Endothelial cell of umbilical vein (primary cell): ENCODE data around the gene EYS. TPM values are rescaled to one million over a fixed set of nuclear protein-coding genes. Genes with fewer than 3 reads are reported as not detected.

Experiments used
- BruUV-seq: library from RNA; stranded (reverse); fragments of 400-500 nt; replicated peaks from 2 replicates; lab custom pipeline; 2021; lab: Mats Ljungman, UMichigan
- CTCF ChIA-PET: fragments of 300-600, 350-600 bp; sonication (Branson Sonifier 250); formaldehyde crosslinking; loops from one replicate; lab custom pipeline; 2021; ENCODE audit warnings: antibody characterized with exemption, inconsistent platforms; lab: Charles Lee
- POLR2A ChIA-PET: fragments of 300-600, 350-600 bp; sonication (Branson Sonifier 250); formaldehyde crosslinking; loops from one replicate; lab custom pipeline; 2021; ENCODE audit warnings: antibody characterized with exemption, inconsistent platforms; lab: Charles Lee
- DNase-seq: peaks from one replicate; pipeline ENCODE4 v3.0.0-alpha.2; 2011; ENCODE audit warnings: low read depth, low spot score
- FAIRE-seq: peaks from 2 replicates; lab custom pipeline; 2011; peaks lifted over from hg19 to GRCh38; lab: Jason Lieb, UNC
- H2AFZ ChIP-seq: 2 replicates; pipeline ENCODE4 v1.6.0; 2012; ENCODE audit warnings: low read depth, low read length, control low read depth, inconsistent platforms
- H3K27ac ChIP-seq: 2 replicates; pipeline ENCODE4 v1.5.1; 2011; ENCODE audit warnings: low read depth, mild to moderate bottlenecking, control low read depth, low read length, moderate library complexity; ENCODE audit not compliant: insufficient read depth
- H3K27me3 ChIP-seq, 2 experiments: 2 replicates each; pipeline versions ENCODE4 v1.6.0 to v1.6.1; 2011; ENCODE audit warnings: low read length in 2 of 2, mixed read lengths in 1 of 2; ENCODE audit not compliant: control insufficient read depth in 2 of 2, insufficient read depth in 2 of 2
- H3K36me3 ChIP-seq, 2 experiments: 2 replicates in 1 of 2; 3 replicates in 1 of 2; pipeline ENCODE4 v1.5.1; 2011; ENCODE audit warnings: low read length in 2 of 2, mild to moderate bottlenecking in 1 of 2, moderate library complexity in 1 of 2; ENCODE audit not compliant: control insufficient read depth in 2 of 2, insufficient read depth in 2 of 2; ENCODE audit errors: extremely low read depth in 1 of 2
- H3K4me1 ChIP-seq: 3 replicates; pipeline ENCODE4 v1.5.1; 2011; ENCODE audit warnings: mild to moderate bottlenecking, low read length; ENCODE audit not compliant: control insufficient read depth, insufficient read depth; ENCODE audit errors: extremely low read depth
- H3K4me2 ChIP-seq: 2 replicates; pipeline ENCODE4 v1.6.1; 2011; ENCODE audit warnings: low read length, control low read depth, mixed read lengths; ENCODE audit not compliant: insufficient read depth
- H3K4me3 ChIP-seq, 3 experiments: fragments of 200-600 bp in 1 of 3; sonication (generic), shearing (Covaris generic) in 1 of 3; replicated peaks in 1 of 3; 2 replicates each; pipeline ENCODE4 v1.5.1; 2011 to 2016; ENCODE audit warnings: control low read depth in 3 of 3, low read length in 3 of 3, mild to moderate bottlenecking in 2 of 3, inconsistent platforms in 1 of 3, low read depth in 1 of 3, moderate library complexity in 1 of 3; ENCODE audit not compliant: insufficient read depth in 1 of 3
- H3K79me2 ChIP-seq: 2 replicates; pipeline ENCODE4 v1.6.0; 2012; ENCODE audit warnings: low read length, inconsistent platforms; ENCODE audit not compliant: control insufficient read depth, insufficient read depth
- H3K9ac ChIP-seq: replicated peaks from 2 replicates; pipeline ENCODE3; 2011; ENCODE audit warnings: low read length, control low read depth; ENCODE audit not compliant: insufficient read depth; ENCODE audit errors: extremely low read depth
- H3K9me1 ChIP-seq: replicated peaks from 3 replicates; pipeline ENCODE4 v1.6.0; 2011; ENCODE audit warnings: mild to moderate bottlenecking, low read length; ENCODE audit not compliant: control insufficient read depth, insufficient read depth; ENCODE audit errors: extremely low read depth
- H3K9me3 ChIP-seq: replicated peaks from 2 replicates; pipeline ENCODE4 v1.5.1; 2012; ENCODE audit warnings: low read length, inconsistent platforms; ENCODE audit not compliant: control insufficient read depth, insufficient read depth
- H4K20me1 ChIP-seq: replicated peaks from 2 replicates; pipeline ENCODE3; 2011; ENCODE audit warnings: mild to moderate bottlenecking, low read length; ENCODE audit not compliant: control insufficient read depth, insufficient read depth; ENCODE audit errors: extremely low read depth
- EZH2 ChIP-seq: IDR thresholded peaks from 2 replicates; pipeline ENCODE4 v1.6.1; 2012; ENCODE audit warnings: borderline replicate concordance, low read depth, mild to moderate bottlenecking, moderate library complexity, low read length, inconsistent platforms; ENCODE audit not compliant: severe bottlenecking
- FOS ChIP-seq: IDR thresholded peaks from 2 replicates; pipeline ENCODE4 v1.6.1; 2011; ENCODE audit warnings: mild to moderate bottlenecking, low read length, moderate library complexity, borderline replicate concordance; ENCODE audit not compliant: insufficient read depth
- GATA2 ChIP-seq: IDR thresholded peaks from 2 replicates; pipeline ENCODE4 v1.7.0; 2011; ENCODE audit warnings: low read depth, mild to moderate bottlenecking, moderate library complexity, mixed read lengths, low read length; ENCODE audit not compliant: insufficient read length, insufficient read depth
- JUN ChIP-seq: IDR thresholded peaks from 2 replicates; pipeline ENCODE4 v1.6.1; 2011; ENCODE audit warnings: borderline replicate concordance, low read depth; ENCODE audit not compliant: insufficient read length, insufficient read depth
- POLR2A ChIP-seq: IDR thresholded peaks from 2 replicates; pipeline ENCODE4 v1.6.1; 2012; ENCODE audit warnings: low read depth, mild to moderate bottlenecking, control low read depth, low read length
- POLR2AphosphoS5 ChIP-seq: IDR thresholded peaks from 2 replicates; pipeline ENCODE4 v1.6.1; 2012; ENCODE audit warnings: low read depth, mild to moderate bottlenecking, control low read depth, low read length, moderate library complexity; ENCODE audit not compliant: insufficient read depth
- dilution Hi-C: fragments of 300-500 bp; cut with MboI; formaldehyde crosslinking; loops from one replicate; pipeline ENCODE4 v1.15.0; 2019; ENCODE audit warnings: low sequenced_read_pairs; ENCODE audit not compliant: extremely low pct_ligation_motif_present
- intact Hi-C: fragments of 100-400 bp; cut with micrococcal nuclease; formaldehyde crosslinking; loops from one replicate; pipeline ENCODE4 v1.10.0; 2022
- polyA plus RNA-seq, 4 experiments: library from polyadenylated mRNA; depleted of rRNA in 3 of 4; stranded (reverse) in 3 of 4; unstranded in 1 of 4; fragments of >200 nt; gene quantifications; 2 replicates each; pipeline versions ENCODE4 v1.2.1 to v1.2.3, GENCODE V29; 2011 to 2012; ENCODE audit warnings: missing spikeins in 1 of 4
- total RNA-seq: library from RNA; stranded (reverse); gene quantifications from 2 replicates; pipeline ENCODE4 v1.2.3, GENCODE V29; 2021
- TF ChIP-seq, protein P1 (sequence below): IDR thresholded peaks from 2 replicates; pipeline ENCODE4 v1.6.1; 2011; ENCODE audit not compliant: insufficient read depth, insufficient read length

The EYS gene
- total and polyA plus RNA-seq, 2 donors (not counting 3 experiments of a cell fraction or from before 2014, with no cell fraction given) = 0.01 to 0.27 TPM

DNA sequence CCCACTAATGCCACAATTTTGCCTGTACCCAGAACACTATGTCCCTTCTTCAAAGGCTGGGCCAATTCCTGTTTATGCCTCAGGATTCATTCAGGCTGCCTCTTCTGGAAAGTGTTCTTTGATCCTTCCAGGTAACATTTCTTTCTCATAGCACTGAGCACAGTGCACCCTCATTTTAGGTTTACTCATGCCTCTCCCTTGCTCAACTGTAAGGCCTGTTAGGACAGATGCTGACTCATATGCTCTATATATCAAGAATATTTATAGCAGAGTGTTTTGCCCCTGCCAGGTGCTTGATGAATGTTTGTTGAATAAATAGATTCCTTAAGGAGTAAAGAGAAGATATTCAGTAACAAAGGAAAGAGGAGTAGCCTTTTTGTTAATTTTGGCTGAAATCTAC lies 1807.5 kb downstream of the EYS start:
- CTCF ChIA-PET = no interaction called here
- H3K27ac ChIP-seq = no peak overlapping the region
- no peaks in the 10 kb centered on the region for H4K20me1 ChIP-seq
- no peaks in the 10 kb centered on the region for H3K9me3 ChIP-seq
- no peaks in the 10 kb centered on the region for H3K36me3 ChIP-seq
- H3K9me1 ChIP-seq = no peaks in the 10 kb centered on the region
- no TSS peak for BruUV-seq
- H3K4me2 ChIP-seq = no peak overlapping the region
- TF ChIP-seq EZH2 (no peak), GATA2 (no peak), FOS (no peak), JUN (no peak), POLR2AphosphoS5 (no peak), POLR2A (no peak)
- TF ChIP-seq, protein P1, sequence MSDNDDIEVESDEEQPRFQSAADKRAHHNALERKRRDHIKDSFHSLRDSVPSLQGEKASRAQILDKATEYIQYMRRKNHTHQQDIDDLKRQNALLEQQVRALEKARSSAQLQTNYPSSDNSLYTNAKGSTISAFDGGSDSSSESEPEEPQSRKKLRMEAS = no peak
- dilution Hi-C loops = no loop called here
- no peak overlapping the region for H3K4me3 ChIP-seq
- peaks cover 5% of the 10 kb centered on the region for H3K4me1 ChIP-seq
- H2AFZ ChIP-seq = no peak overlapping the region
- FAIRE-seq (no peak), DNase-seq (no peak)
- intact Hi-C loops = no loop called here
- no peaks in the 10 kb centered on the region for H3K27me3 ChIP-seq
- POLR2A ChIA-PET = no interaction called here
- H3K79me2 ChIP-seq = no peaks in the 10 kb centered on the region
- H3K9ac ChIP-seq = no peak overlapping the region

- no peaks in the 10 kb centered on the region for H3K4me1 ChIP-seq
- H3K36me3 ChIP-seq = no peaks in the 10 kb centered on the region
- no TSS peak for BruUV-seq
- H3K9me1 ChIP-seq = no peaks in the 10 kb centered on the region
- no peak overlapping the region for H3K4me3 ChIP-seq
- TF ChIP-seq GATA2 (no peak), POLR2A (no peak)
- TF ChIP-seq, protein P1 = no peak
- H3K9me3 ChIP-seq = no peaks in the 10 kb centered on the region
- H4K20me1 ChIP-seq = no peaks in the 10 kb centered on the region
- dilution Hi-C loops = no loop called here
- CTCF ChIA-PET = interaction anchor here (0.8 kb wide), 1 partner anchor 26 kb away, joined by 3 read pairs; no protein-coding TSS in a partner anchor
- H3K79me2 ChIP-seq = no peaks in the 10 kb centered on the region
- no peak overlapping the region for H2AFZ ChIP-seq
- no peak overlapping the region for H3K27ac ChIP-seq
- POLR2A ChIA-PET = no interaction called here
- no peak overlapping the region for H3K4me2 ChIP-seq
- H3K27me3 ChIP-seq = no peaks in the 10 kb centered on the region
- no peak overlapping the region for H3K9ac ChIP-seq
- DNase-seq = no peak
- intact Hi-C loops = no loop called here
- FAIRE-seq = no peak
Measured at GRCh38 chr6:63897952-63898351, 1809.1 kb downstream of the EYS start.
